ENCODE data around the gene INS.
A peak's percentile ranks its signal among the peaks of the same experiment; 100 is the strongest.

Gene INS

GRCh38 chr11:2168286-2169004 lies 7.4 kb upstream of the INS start:
- no peak overlapping the region for H2AFZ ChIP-seq (ENCODE audit: low read depth)
- H3K4me2 ChIP-seq = no peak overlapping the region
- H3K9ac ChIP-seq = no peak overlapping the region
- H3K27ac ChIP-seq = no peak overlapping the region
- H3K79me2 ChIP-seq (ENCODE audit: insufficient read depth, low read depth) = no peaks in the 10 kb centered on the region
- no peaks in the 10 kb centered on the region for H3K36me3 ChIP-seq (ENCODE audit: insufficient read depth)
- peaks cover 68% of the 10 kb centered on the region for H3K27me3 ChIP-seq (ENCODE audit: insufficient read depth, low read depth)
- no peaks in the 10 kb centered on the region for H4K20me1 ChIP-seq (ENCODE audit: insufficient read depth)
- no peak overlapping the region for H3K4me3 ChIP-seq (IDR thresholded peaks at IDR 0.05; ENCODE audit: insufficient read depth, low read depth, low read length)
- H3K4me1 ChIP-seq (ENCODE audit: low read depth, poor library complexity, severe bottlenecking) = no peaks in the 10 kb centered on the region
- TF ChIP-seq CTCF (conservative IDR thresholded peaks at IDR 0.05; ENCODE audit: low read depth, low read length) = no peak

- Histone ChIP-seq H3K27ac (no peak overlapping the region), H2AFZ (ENCODE audit: low read depth) (no peak overlapping the region), H3K4me3 (IDR thresholded peaks at IDR 0.05; ENCODE audit: insufficient read depth, low read depth, low read length) (no peak overlapping the region), H3K79me2 (ENCODE audit: insufficient read depth, low read depth) (no peaks in the 10 kb centered on the region), H4K20me1 (ENCODE audit: insufficient read depth) (no peaks in the 10 kb centered on the region), H3K9ac (no peak overlapping the region), H3K27me3 (ENCODE audit: insufficient read depth, low read depth) (peaks cover 69% of the 10 kb centered on the region), H3K4me1 (ENCODE audit: low read depth, poor library complexity, severe bottlenecking) (no peaks in the 10 kb centered on the region), H3K4me2 (no peak overlapping the region), H3K36me3 (ENCODE audit: insufficient read depth) (no peaks in the 10 kb centered on the region)
- no peak for TF ChIP-seq CTCF (conservative IDR thresholded peaks at IDR 0.05; ENCODE audit: low read depth, low read length)
These were observed 6.4 kb upstream of the INS start for GRCh38 chr11:2167141-2168045.

DNA sequence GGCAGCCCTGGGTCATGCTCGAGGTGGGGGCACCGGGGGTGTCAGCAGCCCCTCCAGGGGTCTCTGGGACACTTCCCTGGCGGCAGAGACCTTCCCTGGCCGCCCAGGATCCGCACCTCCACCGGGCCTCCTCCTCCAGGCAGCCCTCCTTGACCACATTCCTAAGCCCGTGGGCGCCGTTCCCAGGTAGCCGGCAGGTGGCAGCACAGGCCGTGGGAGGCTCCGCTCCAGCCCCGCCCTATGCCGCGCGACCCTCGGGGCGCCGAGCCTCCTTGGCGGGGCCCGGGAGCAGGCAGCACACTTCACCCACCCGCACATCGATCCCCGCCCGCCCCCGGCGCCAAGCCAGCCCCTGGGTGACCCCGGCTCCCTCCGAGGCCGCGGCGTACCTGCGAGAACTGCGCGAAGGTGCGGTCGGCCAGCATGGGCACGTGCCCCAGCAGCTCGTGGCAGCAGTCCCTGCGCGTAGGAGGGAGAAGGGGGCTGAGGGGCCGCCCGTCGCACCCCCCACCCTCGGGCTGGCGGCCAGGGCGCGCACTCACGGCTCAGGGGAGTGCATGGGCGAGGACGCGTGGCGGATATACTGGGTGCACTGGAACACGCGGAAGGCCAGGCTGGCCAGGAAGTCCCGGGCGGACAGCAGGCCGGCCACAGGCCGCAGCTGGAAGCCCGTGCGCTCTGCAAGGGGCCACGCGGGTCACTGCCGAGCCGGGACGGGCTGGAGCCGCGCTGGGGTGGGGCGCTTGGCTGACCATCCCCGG lies 5.3 kb upstream of the INS start:
- peak; percentile 42 for TF ChIP-seq CTCF (conservative IDR thresholded peaks at IDR 0.05; ENCODE audit: low read depth, low read length)
- H3K4me2 ChIP-seq = no peak overlapping the region
- H2AFZ ChIP-seq (ENCODE audit: low read depth) = no peak overlapping the region
- H3K27me3 ChIP-seq (ENCODE audit: insufficient read depth, low read depth) = peaks cover 63% of the 10 kb centered on the region
- no peaks in the 10 kb centered on the region for H3K4me1 ChIP-seq (ENCODE audit: low read depth, poor library complexity, severe bottlenecking)
- no peaks in the 10 kb centered on the region for H3K36me3 ChIP-seq (ENCODE audit: insufficient read depth)
- no peaks in the 10 kb centered on the region for H4K20me1 ChIP-seq (ENCODE audit: insufficient read depth)
- no peak overlapping the region for H3K27ac ChIP-seq
- H3K4me3 ChIP-seq (IDR thresholded peaks at IDR 0.05; ENCODE audit: insufficient read depth, low read depth, low read length) = no peak overlapping the region
- no peaks in the 10 kb centered on the region for H3K79me2 ChIP-seq (ENCODE audit: insufficient read depth, low read depth)
- no peak overlapping the region for H3K9ac ChIP-seq

GRCh38 chr11:2165571-2165970 lies 4.6 kb upstream of the INS start:
- no peak overlapping the region for H3K9ac ChIP-seq
- H3K79me2 ChIP-seq (ENCODE audit: insufficient read depth, low read depth) = no peaks in the 10 kb centered on the region
- H2AFZ ChIP-seq (ENCODE audit: low read depth) = no peak overlapping the region
- no peak overlapping the region for H3K4me3 ChIP-seq (IDR thresholded peaks at IDR 0.05; ENCODE audit: insufficient read depth, low read depth, low read length)
- H3K4me2 ChIP-seq = no peak overlapping the region
- no peak overlapping the region for H3K27ac ChIP-seq
- H3K36me3 ChIP-seq (ENCODE audit: insufficient read depth) = no peaks in the 10 kb centered on the region
- no peaks in the 10 kb centered on the region for H4K20me1 ChIP-seq (ENCODE audit: insufficient read depth)
- peaks cover 64% of the 10 kb centered on the region for H3K27me3 ChIP-seq (ENCODE audit: insufficient read depth, low read depth)
- TF ChIP-seq CTCF (conservative IDR thresholded peaks at IDR 0.05; ENCODE audit: low read depth, low read length) = no peak
- H3K4me1 ChIP-seq (ENCODE audit: low read depth, poor library complexity, severe bottlenecking) = no peaks in the 10 kb centered on the region

All from KMS-11 (cell line).